ENCODE results near the gene RASA3.

RASA3 gene

DNA sequence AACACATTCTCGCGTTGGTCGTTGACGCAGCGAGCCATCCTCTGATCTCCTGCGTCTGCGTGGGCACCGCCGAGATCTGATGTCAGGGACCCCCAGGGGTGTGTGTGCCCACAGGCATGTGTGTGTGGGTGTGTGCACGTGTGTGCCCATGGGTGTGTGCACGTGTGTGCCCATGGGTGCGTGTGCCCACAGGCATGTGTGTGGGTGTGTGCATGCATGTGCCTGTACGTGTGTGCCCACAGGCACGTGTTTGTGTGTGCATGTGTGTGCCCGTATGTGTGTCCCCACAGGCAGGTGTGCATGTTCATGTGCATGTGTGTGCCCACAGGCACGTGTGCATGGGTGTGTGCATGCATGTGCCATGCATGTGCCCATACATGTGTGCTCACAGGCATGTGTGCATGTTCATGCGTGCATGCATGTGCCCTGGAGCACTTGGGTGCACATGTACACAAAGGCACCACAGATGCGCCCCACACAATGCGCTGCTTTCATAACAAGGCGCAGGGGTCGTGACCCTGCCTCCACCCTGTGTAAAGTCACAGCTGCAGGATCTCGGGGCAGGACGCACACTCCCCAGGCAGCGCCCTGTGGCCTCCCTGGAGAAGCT lies 77.5 kb downstream of the RASA3 start:
- DNase-seq (ENCODE audit: low read depth): no peak
- TF ChIP-seq CTCF (IDR thresholded peaks at IDR 0.05; ENCODE audit: insufficient read depth, low read depth, low read length, missing control alignments): no peak

DNA sequence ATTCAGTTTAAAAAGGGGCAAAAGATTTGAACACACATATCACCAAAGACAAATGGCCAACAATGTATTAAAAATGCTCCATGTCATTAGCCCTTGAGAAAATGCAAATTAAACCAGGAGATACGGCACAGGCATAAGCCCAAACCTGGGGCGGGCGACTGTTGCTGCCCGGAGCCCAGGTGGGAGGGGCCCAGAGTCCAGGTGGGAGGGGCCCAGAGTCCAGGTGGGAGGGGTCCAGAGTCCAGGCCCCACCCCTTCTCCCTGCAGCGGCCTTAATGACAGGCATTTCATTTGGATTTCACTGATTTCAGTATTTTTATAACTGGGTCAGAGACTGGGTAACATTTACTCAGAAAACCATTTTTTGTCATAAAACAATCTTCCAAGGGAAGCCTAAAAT lies 78.2 kb downstream of the RASA3 start:
- no peak overlapping the region for H3K4me3 ChIP-seq (ENCODE audit: low read length)
- no peak for TF ChIP-seq CTCF (IDR thresholded peaks at IDR 0.05; ENCODE audit: insufficient read depth, low read depth, low read length, missing control alignments)
- DNase-seq (ENCODE audit: low read depth): no peak

More for the DNA sequence above, 77.5 kb downstream of the RASA3 start:
- no peak overlapping the region for H3K4me3 ChIP-seq (ENCODE audit: low read length)

- no peak for DNase-seq (ENCODE audit: low read depth)
- no peak for TF ChIP-seq CTCF (IDR thresholded peaks at IDR 0.05; ENCODE audit: insufficient read depth, low read depth, low read length, missing control alignments)
- H3K4me3 ChIP-seq (ENCODE audit: low read length): no peak overlapping the region
Measured at GRCh38 chr13:114053026-114053425, 79.4 kb downstream of the RASA3 start.

DNA sequence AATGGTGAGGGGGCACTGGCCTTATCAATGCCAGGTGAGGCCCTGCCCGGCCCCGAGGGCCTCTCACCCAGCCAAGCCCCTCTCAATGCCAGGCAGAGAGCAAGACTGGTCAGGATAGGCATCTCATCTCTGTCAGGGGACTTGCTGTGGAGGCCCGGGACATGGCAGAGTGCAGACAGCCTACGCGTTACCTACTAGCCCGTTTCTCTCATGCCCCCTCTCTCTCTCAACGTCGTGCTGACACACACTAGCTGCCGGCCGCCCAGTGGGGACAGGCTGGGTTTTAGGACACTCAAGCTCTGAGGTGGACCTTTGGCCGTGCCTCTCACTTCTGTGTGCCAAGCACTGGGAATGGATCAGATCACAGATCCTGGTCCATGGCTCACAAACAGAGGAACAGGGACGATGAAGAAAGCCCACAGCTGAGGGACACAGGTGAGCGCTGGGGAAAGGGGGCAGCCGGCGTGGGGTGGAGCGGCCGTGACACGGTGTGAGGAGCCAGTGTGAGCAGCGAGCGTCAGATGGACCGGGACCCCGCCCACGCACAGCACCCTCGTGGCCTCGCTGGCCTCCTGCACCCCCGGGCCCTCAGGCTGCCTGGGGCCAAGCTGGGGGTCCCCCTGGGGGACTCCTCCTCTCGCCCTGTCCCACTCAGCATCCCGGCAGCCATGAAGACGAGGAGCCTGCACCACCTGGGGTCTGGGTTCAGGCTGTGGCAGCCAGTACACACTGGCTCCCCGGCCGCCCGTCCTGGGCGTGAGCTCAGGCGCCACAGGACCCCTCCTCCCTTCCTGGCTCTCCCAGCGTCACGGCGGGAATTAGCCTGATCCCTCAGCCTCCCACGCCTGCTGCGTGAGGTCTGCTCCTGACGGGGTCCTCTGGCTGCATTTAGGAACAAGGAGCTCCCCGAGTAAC lies 81.6 kb downstream of the RASA3 start:
- no peak for DNase-seq (ENCODE audit: low read depth)
- TF ChIP-seq CTCF (IDR thresholded peaks at IDR 0.05; ENCODE audit: insufficient read depth, low read depth, low read length, missing control alignments): no peak
- no peak overlapping the region for H3K4me3 ChIP-seq (ENCODE audit: low read length)

DNA sequence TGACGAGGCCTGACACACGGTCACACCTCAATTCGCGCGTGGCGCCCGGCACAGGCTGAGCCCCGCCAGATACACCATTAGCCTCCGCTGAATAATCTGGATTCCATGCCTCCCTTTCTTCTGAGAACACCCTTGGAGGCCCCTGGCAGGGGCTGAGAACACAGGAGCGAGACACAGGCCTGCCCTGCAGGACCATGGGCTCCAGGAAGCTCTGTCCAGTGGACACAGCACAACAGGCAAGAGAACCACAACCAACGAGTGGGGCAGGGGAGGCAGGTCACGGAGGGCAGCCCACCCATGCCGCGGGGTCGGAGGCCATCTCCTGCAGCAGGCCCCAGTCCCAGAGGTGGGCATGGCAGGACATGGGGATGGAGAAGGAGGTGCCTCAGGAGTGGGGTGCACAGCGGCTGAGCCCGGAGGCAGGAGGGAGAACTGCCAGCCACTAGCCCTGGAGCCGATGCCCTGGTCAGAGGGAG lies 82.8 kb downstream of the RASA3 start:
- no peak overlapping the region for H3K4me3 ChIP-seq (ENCODE audit: low read length)
- TF ChIP-seq CTCF (IDR thresholded peaks at IDR 0.05; ENCODE audit: insufficient read depth, low read depth, low read length, missing control alignments): no peak
- no peak for DNase-seq (ENCODE audit: low read depth)

- no peak overlapping the region for H3K4me3 ChIP-seq (ENCODE audit: low read length)
- no peak for TF ChIP-seq CTCF (IDR thresholded peaks at IDR 0.05; ENCODE audit: insufficient read depth, low read depth, low read length, missing control alignments)
- no peak for DNase-seq (ENCODE audit: low read depth)
Measured at GRCh38 chr13:114049026-114049425, 83.4 kb downstream of the RASA3 start.

All from epithelial cell of esophagus (primary cell).